GM23248 (cell line): ENCODE data around the gene ODC1.

Experiments
- EZH2 ChIP-seq: fragments of 200-600 bp; sonication (generic); IDR thresholded peaks from 2 replicates; pipeline ENCODE4 v1.6.1; 2018; ENCODE audit warnings: antibody characterized with exemption, mild to moderate bottlenecking; ENCODE audit not compliant: insufficient read depth, poor library complexity, severe bottlenecking
- EZH2phosphoT487 ChIP-seq: fragments of 200-600 bp; sonication (generic); IDR thresholded peaks from 2 replicates; pipeline ENCODE4 v1.6.1; 2018; ENCODE audit warnings: antibody characterized with exemption, moderate library complexity, mild to moderate bottlenecking, low read depth; ENCODE audit not compliant: insufficient read depth

DNA sequence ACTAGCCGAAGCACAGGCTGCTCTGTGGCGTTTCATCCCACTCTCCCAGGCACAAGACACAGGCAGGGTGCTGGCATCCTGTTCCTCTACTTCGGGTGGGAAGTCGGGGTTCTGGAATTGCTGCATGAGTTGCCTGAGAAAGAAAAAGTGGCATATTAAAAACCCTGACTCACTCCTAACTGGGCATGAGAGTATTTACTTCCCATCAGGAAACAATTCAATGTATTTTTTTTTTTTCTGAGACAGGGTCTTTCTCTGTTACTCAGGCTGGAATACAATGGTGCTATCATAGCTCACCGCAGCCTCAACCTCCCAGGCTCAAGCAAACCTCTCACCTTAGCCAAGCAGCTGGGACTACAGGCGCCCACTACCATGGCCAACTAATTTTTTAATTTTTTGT is 7.4 kb downstream of the ODC1 start:
- TF ChIP-seq EZH2, result no peak
- TF ChIP-seq EZH2phosphoT487, result no peak
